Osteoblast (primary cell): Measurements from ENCODE around the gene CEP57L1. TPM values are rescaled to one million over a fixed set of nuclear protein-coding genes. Genes with fewer than 3 reads are reported as not detected.
"Not testable (repeated sequence)": the region's sequence is repeated elsewhere in the genome, so short reads cannot be mapped to it uniquely, and the experiment has no call there.

Source experiments
- DNase-seq: peaks from one replicate; pipeline ENCODE4 v3.0.0; 2011; ENCODE audit warnings: low spot score, mixed read lengths; ENCODE audit not compliant: insufficient read length; ENCODE audit errors: missing footprints
- H2AFZ ChIP-seq: 2 replicates; pipeline ENCODE4 v1.6.0; 2011; ENCODE audit warnings: mild to moderate bottlenecking, low read length
- H3K27ac ChIP-seq: 2 replicates; pipeline ENCODE4 v1.5.1; 2011; ENCODE audit warnings: mild to moderate bottlenecking, low read depth, low read length, moderate library complexity
- H3K27me3 ChIP-seq: 2 replicates; pipeline ENCODE4 v1.6.0; 2012; ENCODE audit warnings: mild to moderate bottlenecking, control low read depth, inconsistent platforms, low read length, moderate library complexity; ENCODE audit not compliant: insufficient read depth
- H3K36me3 ChIP-seq: 2 replicates; pipeline ENCODE4 v1.5.1; 2011; ENCODE audit warnings: mild to moderate bottlenecking, low read length, control low read depth, moderate library complexity; ENCODE audit not compliant: insufficient read depth
- H3K4me1 ChIP-seq: 2 replicates; pipeline ENCODE4 v1.5.1; 2011; ENCODE audit warnings: mild to moderate bottlenecking, low read length, control low read depth, moderate library complexity; ENCODE audit not compliant: insufficient read depth
- H3K4me2 ChIP-seq: 2 replicates; pipeline ENCODE4 v1.6.0; 2011; ENCODE audit warnings: mild to moderate bottlenecking, low read length; ENCODE audit not compliant: insufficient read depth
- H3K4me3 ChIP-seq: fragments of 200-600 bp; sonication (generic); 3 replicates; pipeline ENCODE4 v1.5.1; 2012; ENCODE audit warnings: mild to moderate bottlenecking, low read length, inconsistent platforms; ENCODE audit not compliant: insufficient read depth
- H3K79me2 ChIP-seq: 2 replicates; pipeline ENCODE4 v1.6.0; 2012; ENCODE audit warnings: mild to moderate bottlenecking, low read length, control low read depth, inconsistent platforms; ENCODE audit not compliant: insufficient read depth
- H3K9me3 ChIP-seq: 2 replicates; pipeline ENCODE4 v1.5.1; 2011; ENCODE audit warnings: low read depth, low read length, control low read depth
- H4K20me1 ChIP-seq: 2 replicates; pipeline ENCODE4 v1.6.0; 2012; ENCODE audit warnings: mild to moderate bottlenecking, low read length, control low read depth; ENCODE audit not compliant: insufficient read depth
- CTCF ChIP-seq: IDR thresholded peaks from 2 replicates; pipeline ENCODE4 v1.5.1; 2011; ENCODE audit warnings: mild to moderate bottlenecking, low read depth, low read length, moderate library complexity; ENCODE audit errors: extremely low read depth
- total RNA-seq: library from RNA; depleted of rRNA; stranded (reverse); fragments of >200 nt; gene quantifications from 2 replicates; pipeline ENCODE4 v1.2.3, GENCODE V29; 2012

Gene CEP57L1
- total RNA-seq, 1 donor, result 17.7 TPM

GRCh38 chr6:109105681-109106080 is 10.4 kb downstream of the CEP57L1 start:
- H2AFZ ChIP-seq, result no peak overlapping the region
- no peak for DNase-seq
- TF ChIP-seq CTCF, result no peak
- no peaks in the 10 kb centered on the region for H3K36me3 ChIP-seq
- peaks cover 32% of the 10 kb centered on the region for H3K79me2 ChIP-seq
- no peak overlapping the region for H3K27ac ChIP-seq
- no peaks in the 10 kb centered on the region for H3K4me1 ChIP-seq
- no peaks in the 10 kb centered on the region for H4K20me1 ChIP-seq
- no peaks in the 10 kb centered on the region for H3K9me3 ChIP-seq
- H3K4me2 ChIP-seq, result no peak overlapping the region
- H3K27me3 ChIP-seq, result no peaks in the 10 kb centered on the region
- H3K4me3 ChIP-seq, result no peak overlapping the region

DNA sequence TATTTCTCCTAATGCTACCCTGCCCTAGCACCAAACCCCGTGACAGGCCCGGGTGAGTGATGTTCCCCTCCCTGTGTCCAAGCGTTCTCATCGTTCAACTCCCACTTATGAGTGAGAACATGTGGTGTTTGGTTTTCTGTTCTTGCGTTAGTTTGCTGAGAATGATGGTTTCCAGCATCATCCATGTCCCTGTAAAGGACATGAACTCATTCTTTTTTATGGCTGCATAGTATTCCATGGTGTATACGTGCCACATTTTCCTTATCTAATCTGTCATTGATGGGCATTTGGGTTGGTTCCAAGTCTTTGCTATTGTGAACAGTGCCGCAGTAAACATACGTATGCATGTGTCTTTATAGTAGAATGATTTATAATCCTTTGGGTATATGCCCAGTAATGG is 14.4 kb downstream of the CEP57L1 start:
- not testable (repeated sequence) for H3K4me2 ChIP-seq, H3K27me3 ChIP-seq, DNase-seq, H3K4me3 ChIP-seq, H3K36me3 ChIP-seq, H3K9me3 ChIP-seq, H3K27ac ChIP-seq, H3K4me1 ChIP-seq, H4K20me1 ChIP-seq, H2AFZ ChIP-seq
- H3K79me2 ChIP-seq, result peaks cover 26% of the 10 kb centered on the region

DNA sequence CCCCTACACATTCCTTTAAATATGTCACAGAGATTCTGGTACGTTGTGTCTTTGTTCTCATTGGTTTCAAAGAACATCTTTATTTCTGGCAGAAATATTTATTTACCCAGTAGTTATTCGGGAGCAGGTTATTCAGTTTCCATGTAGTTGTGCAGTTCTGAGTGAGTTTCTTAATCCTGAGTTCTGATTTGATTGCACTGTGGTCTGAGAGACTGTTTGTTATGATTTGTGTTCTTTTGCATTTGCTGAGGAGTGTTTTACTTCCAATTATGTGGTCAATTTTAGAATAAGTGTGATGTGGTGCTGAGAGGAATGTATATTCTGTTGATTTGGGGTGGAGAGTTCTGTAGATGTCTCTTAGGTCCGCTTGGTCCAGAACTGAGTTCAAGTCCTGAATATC is 17.4 kb downstream of the CEP57L1 start:
- H3K79me2 ChIP-seq, result peaks cover 32% of the 10 kb centered on the region
- not testable (repeated sequence) for H3K9me3 ChIP-seq, H3K36me3 ChIP-seq, DNase-seq, H4K20me1 ChIP-seq, H3K27me3 ChIP-seq, H3K4me3 ChIP-seq, H3K4me2 ChIP-seq, H3K27ac ChIP-seq, H2AFZ ChIP-seq, H3K4me1 ChIP-seq

- H3K79me2 ChIP-seq, result peaks cover 48% of the 10 kb centered on the region
- H4K20me1 ChIP-seq, result no peaks in the 10 kb centered on the region
Observed at GRCh38 chr6:109117346-109118035, 22.2 kb downstream of the CEP57L1 start.

More at GRCh38 chr6:109117346-109118035, 22.2 kb downstream of the CEP57L1 start:
- H3K36me3 ChIP-seq, result no peaks in the 10 kb centered on the region
- H3K27ac ChIP-seq, result no peak overlapping the region
- H3K4me2 ChIP-seq, result no peak overlapping the region
- no peak for TF ChIP-seq CTCF
- peaks cover 23% of the 10 kb centered on the region for H3K4me1 ChIP-seq
- DNase-seq, result no peak
- no peak overlapping the region for H3K4me3 ChIP-seq
- peak overlapping the region; percentile 24 for H2AFZ ChIP-seq
- no peaks in the 10 kb centered on the region for H3K27me3 ChIP-seq
- no peaks in the 10 kb centered on the region for H3K9me3 ChIP-seq
